HCT116 (cell line): ENCODE measurements around the gene LRRC4B. TPM values are rescaled to one million over a fixed set of nuclear protein-coding genes. Genes with fewer than 3 reads are reported as not detected.

Experiments
- ATAC-seq: fragments of 200-7000 bp; cut with Tn5 transposase; 2 replicates; pipeline ENCODE4 v1.9.1; 2020; ENCODE audit warnings: mild to moderate bottlenecking, moderate library complexity
- BruUV-seq: library from RNA; stranded (reverse); fragments of 400-500 nt; replicated peaks from 2 replicates; lab custom pipeline; 2021; lab: Mats Ljungman, UMichigan
- CTCF ChIA-PET: fragments of 300-600 bp; sonication (Branson Sonifier 250); formaldehyde crosslinking; loops from one replicate; lab custom pipeline; 2021; ENCODE audit warnings: antibody characterized with exemption; lab: Charles Lee
- POLR2A ChIA-PET: fragments of 300-600, 350-600 bp; sonication (Branson Sonifier 250); formaldehyde crosslinking; loops from one replicate; lab custom pipeline; 2021; ENCODE audit warnings: antibody characterized with exemption; lab: Charles Lee
- RAD21 ChIA-PET, 2 experiments: fragments of 300-600 bp; sonication (Branson Sonifier 250); formaldehyde crosslinking; loops; one replicate each; lab custom pipeline; 2023; ENCODE audit warnings: low total read pairs in 2 of 2; ENCODE audit not compliant: uncharacterized antibody in 2 of 2, unreplicated experiment in 2 of 2, low non-redundant PET in 1 of 2; lab: Charles Lee
- DNase-seq: peaks from one replicate; pipeline ENCODE4 v3.0.0-alpha.2; 2010; ENCODE audit warnings: low read depth, low spot score
- H2AFZ ChIP-seq: fragments of 200-600 bp; shearing (Covaris generic), sonication (generic); 2 replicates; pipeline ENCODE4 v1.6.1; 2017; ENCODE audit warnings: low read depth, mixed run types, mixed read lengths, antibody characterized with exemption, low read length; ENCODE audit not compliant: poor library complexity, severe bottlenecking
- H3K27ac ChIP-seq: 2 replicates; pipeline ENCODE4 v1.5.1; 2012; ENCODE audit warnings: low read depth, low read length
- H3K27me3 ChIP-seq: fragments of 200-600 bp; sonication (generic); 2 replicates; pipeline ENCODE4 v1.6.1; 2016; ENCODE audit warnings: mixed run types, low read length, mixed read lengths; ENCODE audit not compliant: insufficient read depth
- H3K36me3 ChIP-seq, 2 experiments: fragments of 200-500 bp in 1 of 2; fragments of 200-600 bp in 1 of 2; sonication (Bioruptor generic) in 1 of 2; sonication (generic) in 1 of 2; 2 replicates each; pipeline versions ENCODE4 v1.5.1 to v1.6.1; 2014 to 2016; ENCODE audit warnings: low read length in 2 of 2, inconsistent platforms in 1 of 2, mixed read lengths in 1 of 2, mixed run types in 1 of 2; ENCODE audit not compliant: insufficient read depth in 2 of 2, control insufficient read depth in 1 of 2
- H3K4me1 ChIP-seq, 2 experiments: fragments of 200-600 bp in 1 of 2; sonication (generic) in 1 of 2; 2 replicates each; pipeline versions ENCODE4 v1.5.1 to v1.6.1; 2012 to 2017; ENCODE audit warnings: low read length in 2 of 2, inconsistent platforms in 1 of 2, mild to moderate bottlenecking in 1 of 2, mixed read lengths in 1 of 2, mixed run types in 1 of 2, moderate library complexity in 1 of 2; ENCODE audit not compliant: insufficient read depth in 2 of 2, control insufficient read depth in 1 of 2
- H3K4me2 ChIP-seq: fragments of 200-600 bp; sonication (generic); 2 replicates; pipeline ENCODE4 v1.6.1; 2017; ENCODE audit warnings: mixed run types, low read length, mixed read lengths
- H3K4me3 ChIP-seq, 2 experiments: fragments of 200-600 bp in 1 of 2; sonication (generic) in 1 of 2; replicated peaks in 1 of 2; 2 replicates each; pipeline ENCODE4 v1.5.1; 2011 to 2016; ENCODE audit warnings: low read length in 2 of 2, control low read depth in 1 of 2, low read depth in 1 of 2, mild to moderate bottlenecking in 1 of 2, mixed read lengths in 1 of 2, mixed run types in 1 of 2
- H3K79me2 ChIP-seq: fragments of 200-600 bp; sonication (generic); 2 replicates; pipeline ENCODE4 v1.6.1; 2017; ENCODE audit warnings: mild to moderate bottlenecking, mixed run types, low read length, moderate library complexity, mixed read lengths; ENCODE audit not compliant: insufficient read depth
- H3K9ac ChIP-seq: fragments of 200-600 bp; sonication (generic); 2 replicates; pipeline ENCODE4 v1.6.1; 2016; ENCODE audit warnings: low read length, mixed read lengths
- H3K9me2 ChIP-seq: fragments of 200-600 bp; sonication (generic), shearing (Covaris generic); 2 replicates; pipeline ENCODE4 v1.6.1; 2017; ENCODE audit warnings: mixed run types, mild to moderate bottlenecking, moderate library complexity; ENCODE audit not compliant: insufficient read depth
- H3K9me3 ChIP-seq, 2 experiments: fragments of 200-500 bp in 1 of 2; fragments of 200-600 bp in 1 of 2; sonication (Bioruptor generic) in 1 of 2; sonication (generic) in 1 of 2; 2 replicates each; pipeline ENCODE4 v1.6.1; 2014 to 2017; ENCODE audit warnings: low read length in 2 of 2, mixed read lengths in 2 of 2, inconsistent platforms in 1 of 2, low read depth in 1 of 2, mild to moderate bottlenecking in 1 of 2, mixed run types in 1 of 2, moderate library complexity in 1 of 2; ENCODE audit not compliant: control insufficient read depth in 1 of 2, insufficient read depth in 1 of 2
- H4K20me1 ChIP-seq: fragments of 200-600 bp; sonication (generic), shearing (Covaris generic); 2 replicates; pipeline ENCODE4 v1.6.1; 2017; ENCODE audit warnings: mixed run types, mild to moderate bottlenecking, moderate library complexity; ENCODE audit not compliant: insufficient read depth
- EGR1 ChIP-seq: IDR thresholded peaks from 2 replicates; pipeline ENCODE4 v1.6.1; 2012; ENCODE audit warnings: low read depth
- ELF1 ChIP-seq: IDR thresholded peaks from 2 replicates; pipeline ENCODE4 v1.6.1; 2012; ENCODE audit warnings: low read depth, borderline replicate concordance
- EZH2 ChIP-seq: fragments of 200-600 bp; sonication (generic); IDR thresholded peaks from 2 replicates; pipeline ENCODE4 v1.6.1; 2017; ENCODE audit warnings: antibody characterized with exemption, mixed run types
- EZH2phosphoT487 ChIP-seq: fragments of 200-600 bp; IDR thresholded peaks from 2 replicates; pipeline ENCODE4 v1.6.1; 2018; ENCODE audit warnings: antibody characterized with exemption, borderline replicate concordance
- JUND ChIP-seq: IDR thresholded peaks from 2 replicates; pipeline ENCODE4 v1.6.1; 2012
- POLR2A ChIP-seq: IDR thresholded peaks from 2 replicates; pipeline ENCODE4 v1.7.0; 2011; ENCODE audit warnings: borderline replicate concordance; ENCODE audit not compliant: insufficient read depth, insufficient read length; ENCODE audit errors: extremely low read depth
- SIN3A ChIP-seq: IDR thresholded peaks from 2 replicates; pipeline ENCODE4 v1.6.1; 2012; ENCODE audit warnings: low read depth
- YY1 ChIP-seq: IDR thresholded peaks from 2 replicates; pipeline ENCODE4 v1.6.1; 2011; ENCODE audit warnings: low read length, low read depth, moderate library complexity, mild to moderate bottlenecking; ENCODE audit not compliant: insufficient replicate concordance; ENCODE audit errors: extremely low read depth
- ZBTB33 ChIP-seq: IDR thresholded peaks from 2 replicates; pipeline ENCODE4 v1.6.1; 2011; ENCODE audit warnings: mild to moderate bottlenecking, low read length, moderate library complexity; ENCODE audit not compliant: insufficient replicate concordance; ENCODE audit errors: extremely low read depth
- ZNF274 ChIP-seq: fragments of 200-500 bp; sonication (Bioruptor generic); IDR thresholded peaks from 2 replicates; pipeline ENCODE4 v1.6.1; 2014; ENCODE audit warnings: mild to moderate bottlenecking, low read depth, low read length, inconsistent platforms
- intact Hi-C: fragments of 100-400 bp; cut with micrococcal nuclease; formaldehyde crosslinking; loops from 2 replicates; pipeline ENCODE4 v1.10.0; 2022
- total RNA-seq: library from RNA; stranded (reverse); gene quantifications from one replicate; pipeline ENCODE4 v1.2.1, GENCODE V29; 2021; ENCODE audit not compliant: unreplicated experiment
- TF ChIP-seq, protein P1 (sequence below): IDR thresholded peaks from 2 replicates; pipeline ENCODE4 v1.6.1; 2012
- TF ChIP-seq, protein P2 (sequence below): IDR thresholded peaks from 2 replicates; pipeline ENCODE4 v1.6.1; 2012

Gene LRRC4B
- total RNA-seq, 1 experiment from 2014 or later: 0.89 TPM

GRCh38 chr19:50550594-50550966 is 17.7 kb downstream of the LRRC4B start:
- ATAC-seq: no peak
- no peaks in the 10 kb centered on the region for H3K36me3 ChIP-seq
- H2AFZ ChIP-seq: no peak overlapping the region
- no peaks in the 10 kb centered on the region for H3K27me3 ChIP-seq
- no peak overlapping the region for H3K4me2 ChIP-seq
- CTCF ChIA-PET: no interaction called here
- H3K27ac ChIP-seq: no peak overlapping the region
- H4K20me1 ChIP-seq: no peaks in the 10 kb centered on the region
- no peak overlapping the region for H3K9ac ChIP-seq
- RAD21 ChIA-PET: no interaction called here
- POLR2A ChIA-PET: no interaction called here
- no peak overlapping the region for H3K4me3 ChIP-seq
- no peak for DNase-seq
- intact Hi-C loops: no loop called here
- BruUV-seq: no TSS peak
- TF ChIP-seq ZBTB33: no peak
- no peak for TF ChIP-seq POLR2A
- TF ChIP-seq EGR1: no peak
- TF ChIP-seq JUND: no peak
- H3K79me2 ChIP-seq: no peaks in the 10 kb centered on the region
- no peaks in the 10 kb centered on the region for H3K9me2 ChIP-seq
- H3K4me1 ChIP-seq: peaks cover under 1 to 1% of the 10 kb centered on the region in 2 experiments; a peak in 3 of 4 replicates
- no peaks in the 10 kb centered on the region for H3K9me3 ChIP-seq

DNA sequence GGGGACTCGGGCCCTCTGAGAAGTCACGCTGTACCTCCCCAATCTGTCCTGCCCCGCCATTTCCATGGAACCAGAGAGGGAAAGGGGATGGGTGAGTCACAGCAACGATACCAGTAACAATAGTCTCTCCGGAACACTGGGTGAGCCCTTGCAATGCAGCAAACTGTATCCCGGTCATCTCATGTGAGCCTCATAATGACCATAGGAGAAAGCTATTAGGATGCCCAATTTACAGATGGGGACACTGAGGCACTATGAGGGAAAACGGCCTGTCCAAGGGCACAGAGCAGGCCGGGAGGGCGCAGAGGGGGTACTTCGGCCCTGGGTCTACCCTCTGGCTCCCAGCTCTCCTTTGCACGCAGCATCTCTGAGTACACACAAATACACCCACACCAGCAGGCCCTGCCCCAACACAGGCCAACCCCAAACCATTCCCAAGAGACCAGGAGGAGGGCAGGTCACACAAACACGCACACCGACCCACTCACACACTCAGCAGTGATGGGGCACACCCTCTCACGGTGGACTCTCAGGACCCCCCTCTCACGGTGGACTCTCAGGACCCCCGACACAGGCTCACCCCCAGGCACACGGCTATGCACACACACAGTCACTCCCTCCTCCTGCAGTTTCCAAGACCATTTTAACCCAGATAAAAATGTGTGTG is 18.2 kb downstream of the LRRC4B start:
- Histone ChIP-seq H4K20me1 (no peaks in the 10 kb centered on the region), H3K27me3 (no peaks in the 10 kb centered on the region), H3K4me3 (no peak overlapping the region), H3K9me2 (no peaks in the 10 kb centered on the region), H3K4me2 (no peak overlapping the region), H3K27ac (no peak overlapping the region), H3K36me3 (no peaks in the 10 kb centered on the region), H3K4me1 (no peaks in the 10 kb centered on the region), H3K9me3 (no peaks in the 10 kb centered on the region), H3K9ac (no peak overlapping the region), H2AFZ (no peak overlapping the region), H3K79me2 (no peaks in the 10 kb centered on the region)
- no peak for ATAC-seq
- no peak for DNase-seq
- POLR2A ChIA-PET: no interaction called here
- RAD21 ChIA-PET: no interaction called here
- CTCF ChIA-PET: interaction anchor here (0.7 kb wide), 1 partner anchor 234 kb away, joined by 4 read pairs; no protein-coding TSS in a partner anchor
- BruUV-seq: no TSS peak
- intact Hi-C loops: no loop called here
- TF ChIP-seq POLR2A (no peak), ZNF274 (no peak), EZH2phosphoT487 (no peak), ELF1 (no peak), ZBTB33 (no peak), YY1 (no peak), SIN3A (no peak), EZH2 (no peak)
- TF ChIP-seq, protein P1, sequence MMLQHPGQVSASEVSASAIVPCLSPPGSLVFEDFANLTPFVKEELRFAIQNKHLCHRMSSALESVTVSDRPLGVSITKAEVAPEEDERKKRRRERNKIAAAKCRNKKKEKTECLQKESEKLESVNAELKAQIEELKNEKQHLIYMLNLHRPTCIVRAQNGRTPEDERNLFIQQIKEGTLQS: no peak
- TF ChIP-seq, protein P2, sequence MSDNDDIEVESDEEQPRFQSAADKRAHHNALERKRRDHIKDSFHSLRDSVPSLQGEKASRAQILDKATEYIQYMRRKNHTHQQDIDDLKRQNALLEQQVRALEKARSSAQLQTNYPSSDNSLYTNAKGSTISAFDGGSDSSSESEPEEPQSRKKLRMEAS: no peak
